HG02973 (cell line): ENCODE results near the gene MYO6.

Experiments used
- ATAC-seq: cut with Tn5 transposase; IDR thresholded peaks from one replicate; pipeline ENCODE4 v1.9.1; 2021; ENCODE audit warnings: moderate library complexity; ENCODE audit not compliant: unreplicated experiment

The MYO6 gene

DNA sequence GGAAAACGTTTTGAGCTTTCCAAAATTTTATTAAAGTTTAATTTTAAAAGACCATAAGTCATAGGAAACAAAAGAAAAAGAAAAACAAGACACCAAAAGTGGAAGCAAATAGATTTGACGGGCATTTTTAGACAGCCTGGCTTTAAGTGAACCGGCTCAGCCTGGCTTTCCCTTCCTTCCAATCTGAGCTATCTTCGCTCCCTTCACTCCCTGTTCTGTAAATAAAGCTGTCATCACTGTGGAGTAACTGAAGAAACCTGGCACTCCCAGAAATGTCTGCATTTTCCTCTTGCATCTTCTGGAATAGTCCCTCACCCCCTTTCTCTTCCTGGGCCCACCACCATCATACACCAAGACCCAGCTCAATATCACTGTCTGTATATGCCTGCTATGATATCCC is 191.5 kb downstream of the MYO6 start:
- no peak for ATAC-seq

- no peak for ATAC-seq
Observed at GRCh38 chr6:75941509-75941908, 192.5 kb downstream of the MYO6 start.

GRCh38 chr6:75943381-75943780 is 194.3 kb downstream of the MYO6 start:
- ATAC-seq = no peak

GRCh38 chr6:75946146-75946831 is 197.2 kb downstream of the MYO6 start:
- ATAC-seq = no peak

DNA sequence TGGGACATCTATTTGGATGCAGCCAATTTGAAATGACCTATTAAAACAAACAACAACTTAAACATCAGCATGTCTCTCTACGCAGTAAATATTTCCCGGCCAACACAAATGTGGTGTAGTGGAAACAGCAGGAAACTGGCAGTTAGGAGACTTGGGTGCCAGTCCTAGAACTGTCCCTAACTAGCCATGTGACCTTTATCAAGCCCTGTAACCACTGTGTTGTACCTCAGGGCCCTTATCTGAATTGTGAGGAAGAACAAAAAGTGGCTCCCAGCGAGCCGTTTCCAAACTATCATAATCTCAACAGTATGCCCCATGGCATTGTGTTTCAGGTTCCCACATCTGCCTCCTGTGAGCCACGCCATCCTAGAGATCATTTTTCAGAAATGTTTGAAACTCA is 198.9 kb downstream of the MYO6 start:
- no peak for ATAC-seq

DNA sequence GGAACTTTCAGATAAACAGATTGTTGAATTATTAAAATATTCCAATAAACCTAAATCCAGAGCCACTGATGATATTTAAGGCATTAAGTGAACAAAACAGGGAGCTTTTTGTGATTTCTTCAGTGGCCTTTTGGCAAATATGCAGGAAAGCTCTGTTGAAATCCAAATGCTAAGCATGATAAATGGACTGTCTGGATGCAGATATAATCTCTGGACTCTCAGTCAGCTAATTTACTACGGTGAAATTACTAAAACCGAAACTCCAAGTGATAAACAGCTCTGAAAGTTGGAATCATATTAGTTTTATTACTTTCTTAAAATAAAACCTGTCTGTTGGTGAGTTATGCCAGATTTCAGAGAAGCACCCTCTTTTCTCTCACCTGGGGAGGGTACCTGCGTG is 203.1 kb downstream of the MYO6 start:
- no peak for ATAC-seq

DNA sequence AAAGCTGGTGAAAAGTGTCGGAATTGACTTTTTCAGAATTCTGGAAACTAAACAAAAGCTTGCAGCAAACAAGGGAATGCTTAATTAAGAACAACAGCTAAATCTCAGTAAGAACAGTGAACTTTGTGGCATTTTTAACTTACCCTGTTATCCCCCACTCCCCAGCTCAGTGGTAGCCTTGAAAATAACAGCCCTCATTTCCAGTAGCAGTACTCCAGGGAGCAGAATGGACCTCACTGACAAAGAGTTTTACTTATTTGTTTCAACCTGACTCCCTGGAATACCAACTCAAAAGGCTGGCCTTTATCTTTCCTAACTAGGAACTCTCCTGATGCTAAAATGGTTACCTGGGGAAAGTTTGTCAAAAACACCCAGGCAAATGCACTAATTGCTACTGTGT is 214.5 kb downstream of the MYO6 start:
- no peak for ATAC-seq

DNA sequence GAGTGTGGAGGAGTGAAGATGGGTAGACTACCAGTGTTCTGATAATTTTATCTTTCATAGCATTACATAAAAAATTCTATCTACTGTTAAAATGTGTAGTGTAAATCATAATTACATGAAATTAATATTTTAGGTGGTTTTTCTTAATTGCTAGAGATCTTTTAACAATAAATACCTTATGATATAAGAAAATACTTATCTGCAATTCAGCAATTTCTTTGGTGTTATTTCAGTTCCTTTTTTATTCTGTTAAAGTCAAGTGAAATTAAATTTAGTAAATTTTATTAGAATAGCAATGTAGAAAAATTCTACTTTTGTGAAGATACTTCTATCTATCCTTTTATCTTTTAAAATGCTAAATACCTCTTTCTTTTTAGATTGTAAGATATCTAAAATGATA is 219.1 kb downstream of the MYO6 start:
- no peak for ATAC-seq
